Muscle layer of colon (tissue), 2 donors: ENCODE measurements around the gene SENP7.
"Not testable (repeated sequence)": the region's sequence is repeated elsewhere in the genome, so short reads cannot be mapped to it uniquely, and the experiment has no call there.

ENCODE experiments used
- H3K27ac ChIP-seq: one replicate; pipeline ENCODE4 v1.7.0; 2013; ENCODE audit warnings: low read depth, mild to moderate bottlenecking, low read length, moderate library complexity
- H3K27me3 ChIP-seq, 2 donors: one replicate each; pipeline ENCODE4 v1.7.0; 2013; ENCODE audit warnings: low read length in 2 of 2, mild to moderate bottlenecking in 2 of 2; ENCODE audit not compliant: insufficient read depth in 2 of 2, control insufficient read depth in 1 of 2
- H3K36me3 ChIP-seq: one replicate; pipeline ENCODE4 v1.7.0; 2013; ENCODE audit warnings: mild to moderate bottlenecking, low read length; ENCODE audit not compliant: insufficient read depth
- H3K4me1 ChIP-seq: one replicate; pipeline ENCODE4 v1.7.0; 2013; ENCODE audit warnings: mild to moderate bottlenecking, low read length; ENCODE audit not compliant: insufficient read depth
- H3K4me3 ChIP-seq, 2 donors: one replicate each; pipeline ENCODE4 v1.7.0; 2013; ENCODE audit warnings: low read length in 2 of 2, low read depth in 1 of 2, mild to moderate bottlenecking in 1 of 2, moderate library complexity in 1 of 2
- H3K9ac ChIP-seq: one replicate; pipeline ENCODE4 v1.7.0; 2013; ENCODE audit warnings: low read length
- H3K9me3 ChIP-seq: one replicate; pipeline ENCODE4 v1.7.0; 2013; ENCODE audit warnings: mild to moderate bottlenecking, low read length
- donor health status: abdominal sarcoma.
- donor health status: Adenocarcinoma of cecum.

SENP7 gene

DNA sequence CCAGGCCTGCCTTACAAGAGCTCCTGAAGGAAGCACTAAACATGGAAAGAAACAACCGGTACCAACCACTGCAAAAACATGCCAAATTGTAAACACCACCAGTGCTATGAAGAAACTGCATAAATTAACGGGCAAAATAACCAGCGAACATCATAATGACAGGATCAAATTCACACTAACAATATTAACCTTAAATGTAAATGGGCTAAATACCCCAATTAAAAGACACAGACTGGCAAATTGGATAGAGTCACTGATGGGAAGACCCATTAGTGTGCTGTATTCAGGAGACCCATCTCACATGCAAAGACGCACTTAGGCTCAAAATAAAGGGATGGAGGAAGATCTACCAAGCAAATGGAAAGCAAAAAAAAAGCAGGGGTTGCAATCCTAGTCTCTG, 44.3 kb downstream of the SENP7 start:
- not testable (repeated sequence) for H3K9ac ChIP-seq, H3K27ac ChIP-seq, H3K27me3 ChIP-seq, H3K36me3 ChIP-seq, H3K4me3 ChIP-seq, H3K4me1 ChIP-seq, H3K9me3 ChIP-seq

DNA sequence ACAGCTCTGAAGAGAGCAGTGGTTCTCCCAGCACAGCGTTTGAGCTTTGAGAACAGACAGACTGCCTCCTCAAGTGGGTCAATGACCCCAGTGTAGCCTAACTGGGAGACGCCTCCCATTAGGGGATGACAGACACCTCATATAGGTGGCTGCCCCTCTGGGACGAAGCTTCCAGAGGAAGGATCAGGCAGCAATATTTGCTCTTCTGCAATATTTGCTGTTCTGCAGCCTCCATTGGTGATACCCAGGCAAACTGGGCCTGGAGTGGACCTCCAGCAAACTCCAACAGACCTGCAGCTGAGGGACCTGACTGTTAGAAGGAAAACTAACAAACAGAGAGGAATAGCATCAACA, 45.7 kb downstream of the SENP7 start:
- H3K4me1 ChIP-seq, H3K9ac ChIP-seq, H3K9me3 ChIP-seq, H3K27ac ChIP-seq, H3K36me3 ChIP-seq, H3K27me3 ChIP-seq, H3K4me3 ChIP-seq: not testable (repeated sequence)

DNA sequence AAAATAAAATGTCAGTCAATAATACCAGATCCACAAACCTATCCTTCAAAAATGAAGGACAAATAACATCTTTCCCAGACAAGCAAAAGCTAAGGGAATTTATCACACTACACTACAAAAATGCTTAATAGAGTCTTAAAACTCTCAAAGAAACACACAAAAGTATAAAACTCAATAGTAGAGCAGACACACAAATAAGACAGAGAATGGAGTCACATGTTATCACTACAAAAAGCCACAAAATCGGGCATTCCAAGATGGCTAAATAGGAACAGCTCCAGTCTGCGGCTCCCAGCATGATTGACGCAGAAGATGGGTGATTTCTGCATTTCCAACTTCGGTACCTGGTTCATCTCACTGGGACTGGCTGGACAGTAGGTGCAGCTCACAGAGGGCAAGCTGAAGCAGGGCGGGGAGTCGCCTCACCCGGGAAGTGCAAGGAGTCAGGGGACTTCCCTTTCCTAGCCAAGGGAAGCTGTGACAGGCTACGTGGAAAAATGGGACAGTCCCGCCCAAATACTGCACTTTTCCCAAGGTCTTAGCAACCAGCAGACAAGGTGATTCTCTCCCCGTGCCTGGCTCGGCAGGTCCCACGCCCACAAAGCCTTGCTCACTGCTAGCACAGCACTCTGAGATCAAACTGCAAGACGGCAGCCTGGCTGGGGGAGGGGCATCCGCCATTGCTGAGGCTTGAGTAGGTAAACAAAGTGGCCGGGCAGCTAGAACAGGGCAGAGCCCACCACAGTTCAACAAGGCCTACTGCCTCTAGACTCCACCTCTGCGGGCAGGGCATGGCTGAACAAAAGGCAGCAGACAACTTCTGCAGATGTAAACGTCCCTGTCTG, 46.3 kb downstream of the SENP7 start:
- H3K27ac ChIP-seq: no peak overlapping the region
- no peaks in the 10 kb centered on the region for H3K36me3 ChIP-seq
- H3K9me3 ChIP-seq: no peaks in the 10 kb centered on the region
- no peak overlapping the region for H3K9ac ChIP-seq
- no peaks in the 10 kb centered on the region for H3K4me1 ChIP-seq
- no peak overlapping the region for H3K4me3 ChIP-seq
- no peaks in the 10 kb centered on the region for H3K27me3 ChIP-seq

DNA sequence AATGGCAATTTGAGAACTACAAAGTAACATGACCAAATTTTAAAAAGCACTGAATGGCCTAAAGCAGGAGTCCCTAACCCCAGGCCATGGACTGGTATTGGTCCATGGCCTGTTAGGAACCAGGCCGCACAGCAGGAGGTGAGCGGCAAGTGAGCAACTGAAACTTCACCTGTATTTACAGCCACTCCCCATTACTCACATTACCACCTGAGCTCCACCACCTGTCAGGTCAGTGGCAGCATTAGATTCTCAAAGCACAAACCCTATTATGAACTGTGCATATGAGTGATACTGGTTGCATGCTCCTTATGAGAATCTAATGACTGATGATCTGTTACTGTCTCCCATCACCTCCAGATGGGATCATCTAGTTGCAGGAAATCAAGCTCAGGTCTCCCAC, 48.8 kb downstream of the SENP7 start:
- H3K9me3 ChIP-seq: no peaks in the 10 kb centered on the region
- no peak overlapping the region for H3K27ac ChIP-seq
- no peaks in the 10 kb centered on the region for H3K36me3 ChIP-seq
- H3K4me3 ChIP-seq: no peak overlapping the region
- H3K4me1 ChIP-seq: no peaks in the 10 kb centered on the region
- no peak overlapping the region for H3K9ac ChIP-seq
- H3K27me3 ChIP-seq: no peaks in the 10 kb centered on the region

DNA sequence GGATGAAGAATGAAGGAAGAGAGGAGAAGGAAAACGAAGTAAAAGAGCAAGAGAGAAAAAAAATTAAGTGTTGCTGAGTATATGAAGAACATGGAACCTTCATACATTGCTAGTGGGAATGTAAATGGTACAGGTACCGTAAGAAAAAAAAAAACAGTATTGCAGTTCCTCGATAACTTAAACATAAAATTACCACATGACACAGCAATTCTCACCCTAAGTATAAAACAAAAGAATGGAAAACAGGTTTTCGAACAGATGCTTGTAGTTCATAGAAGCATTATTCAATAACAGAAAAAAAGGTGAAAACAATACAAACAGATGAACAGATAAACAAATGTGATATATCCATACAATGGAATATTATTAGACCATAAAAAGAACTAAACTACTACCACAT, 51.6 kb downstream of the SENP7 start:
- H3K27me3 ChIP-seq: no peaks in the 10 kb centered on the region
- peaks cover 7% of the 10 kb centered on the region for H3K36me3 ChIP-seq
- no peak overlapping the region for H3K4me3 ChIP-seq
- H3K9ac ChIP-seq: no peak overlapping the region
- H3K9me3 ChIP-seq: no peaks in the 10 kb centered on the region
- H3K27ac ChIP-seq: no peak overlapping the region
- no peaks in the 10 kb centered on the region for H3K4me1 ChIP-seq

DNA sequence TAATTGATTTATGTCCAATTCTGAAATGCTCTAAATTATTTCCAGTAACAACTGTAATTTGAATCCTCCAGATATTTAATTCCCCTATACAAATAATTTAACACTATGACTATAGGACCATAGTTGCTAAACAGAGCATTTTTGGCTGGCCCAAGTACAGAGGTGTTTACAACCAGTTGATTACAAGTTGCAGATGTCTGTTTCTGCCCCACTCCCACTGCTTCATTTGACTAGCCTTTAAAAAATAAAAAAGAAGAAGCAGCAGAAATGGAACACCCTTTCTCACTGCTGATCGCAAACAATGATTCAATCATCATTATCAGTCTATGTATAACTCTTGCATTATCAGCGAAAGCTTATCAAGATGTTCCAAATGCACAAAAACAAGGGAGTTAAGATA, 54.6 kb downstream of the SENP7 start:
- H3K9ac ChIP-seq: no peak overlapping the region
- no peak overlapping the region for H3K27ac ChIP-seq

DNA sequence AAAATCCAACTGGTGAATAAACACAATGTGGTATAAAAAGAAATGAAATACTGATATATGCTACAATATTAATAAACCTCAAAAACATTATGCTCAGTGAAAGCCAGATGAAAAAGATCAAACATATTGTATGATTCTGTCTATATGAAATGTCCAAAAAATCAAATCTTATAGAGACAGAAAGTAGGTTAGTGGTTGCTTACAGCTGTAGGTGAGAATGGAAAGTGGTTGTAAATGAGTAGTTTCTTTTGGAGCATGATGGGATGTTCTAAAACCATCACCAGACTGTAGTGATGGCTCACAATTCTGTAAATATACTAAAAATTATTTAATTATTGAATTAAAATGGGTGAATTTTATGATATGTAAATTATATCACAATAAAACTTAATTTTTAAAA, 58.4 kb downstream of the SENP7 start:
- no peaks in the 10 kb centered on the region for H3K27me3 ChIP-seq
- H3K4me1 ChIP-seq: no peaks in the 10 kb centered on the region
- H3K9ac ChIP-seq: no peak overlapping the region
- H3K4me3 ChIP-seq: no peak overlapping the region
- peaks cover 7% of the 10 kb centered on the region for H3K36me3 ChIP-seq
- no peaks in the 10 kb centered on the region for H3K9me3 ChIP-seq
- no peak overlapping the region for H3K27ac ChIP-seq

More for the DNA sequence above, 54.6 kb downstream of the SENP7 start:
- no peaks in the 10 kb centered on the region for H3K27me3 ChIP-seq
- no peaks in the 10 kb centered on the region for H3K9me3 ChIP-seq
- H3K4me3 ChIP-seq: no peak overlapping the region
- peaks cover 7% of the 10 kb centered on the region for H3K36me3 ChIP-seq
- no peaks in the 10 kb centered on the region for H3K4me1 ChIP-seq

DNA sequence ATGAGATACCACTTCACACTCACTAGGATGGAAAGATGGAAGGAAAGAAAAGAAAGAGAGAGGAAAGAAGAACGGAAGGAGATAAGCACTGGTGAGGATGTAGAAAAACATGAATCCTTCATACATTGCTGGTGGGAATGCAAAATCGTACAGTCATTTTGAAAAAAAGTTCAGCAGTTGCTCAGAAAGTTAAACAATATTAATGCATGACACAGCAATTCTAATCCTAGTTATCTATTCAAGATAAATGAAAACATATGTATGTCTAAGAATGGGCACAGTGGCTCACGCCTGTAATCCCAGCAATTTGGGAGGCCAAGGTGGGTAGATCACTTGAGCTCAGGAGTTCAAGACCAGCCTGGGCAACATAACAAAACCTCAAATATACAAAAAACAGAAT, 59.1 kb downstream of the SENP7 start:
- H3K27me3 ChIP-seq: no peaks in the 10 kb centered on the region
- no peak overlapping the region for H3K9ac ChIP-seq
- no peak overlapping the region for H3K27ac ChIP-seq
- no peaks in the 10 kb centered on the region for H3K9me3 ChIP-seq
- no peak overlapping the region for H3K4me3 ChIP-seq
- no peaks in the 10 kb centered on the region for H3K4me1 ChIP-seq
- peaks cover 7% of the 10 kb centered on the region for H3K36me3 ChIP-seq

DNA sequence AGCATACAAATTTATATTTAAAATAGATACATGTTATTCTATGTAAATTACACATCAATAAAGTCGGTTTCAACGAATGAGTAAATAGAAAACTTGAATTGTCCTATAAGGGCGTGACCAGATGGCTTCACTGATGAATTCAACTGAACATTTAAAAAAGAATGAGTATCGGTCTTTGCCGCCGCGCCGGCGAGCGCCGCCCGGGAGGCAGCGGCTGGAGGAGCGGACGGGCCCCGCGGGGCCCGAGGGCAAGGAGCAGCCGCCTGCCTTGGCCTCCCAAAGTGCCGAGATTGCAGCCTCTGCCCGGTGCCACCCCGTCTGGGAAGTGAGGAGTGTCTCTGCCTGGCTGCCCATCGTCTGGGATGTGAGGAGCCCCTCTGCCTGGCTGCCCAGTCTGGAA, 74.4 kb downstream of the SENP7 start:
- not testable (repeated sequence) for H3K4me1 ChIP-seq, H3K4me3 ChIP-seq, H3K27ac ChIP-seq, H3K9ac ChIP-seq, H3K9me3 ChIP-seq, H3K27me3 ChIP-seq, H3K36me3 ChIP-seq

DNA sequence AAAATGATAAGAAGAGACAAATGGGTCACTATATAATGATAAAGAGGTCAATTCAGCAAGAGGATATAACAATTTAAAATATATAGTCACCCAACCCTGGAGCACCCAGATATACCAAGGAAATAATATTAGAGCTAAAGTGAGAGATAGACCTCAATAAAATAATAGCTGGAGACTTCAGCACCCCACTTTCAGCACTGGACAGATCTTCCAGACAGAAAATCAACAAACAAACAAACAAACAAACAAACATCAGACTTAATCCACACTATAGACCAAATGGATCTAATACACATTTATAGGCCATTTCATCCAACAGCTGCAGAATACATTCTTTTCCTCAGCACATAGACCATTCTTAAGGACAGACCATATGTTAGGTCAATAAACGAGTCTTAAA, 79.4 kb downstream of the SENP7 start:
- no peaks in the 10 kb centered on the region for H3K9me3 ChIP-seq
- H3K27ac ChIP-seq: no peak overlapping the region
- H3K36me3 ChIP-seq: no peaks in the 10 kb centered on the region
- H3K27me3 ChIP-seq: no peaks in the 10 kb centered on the region
- no peak overlapping the region for H3K4me3 ChIP-seq
- H3K4me1 ChIP-seq: no peaks in the 10 kb centered on the region
- H3K9ac ChIP-seq: no peak overlapping the region

DNA sequence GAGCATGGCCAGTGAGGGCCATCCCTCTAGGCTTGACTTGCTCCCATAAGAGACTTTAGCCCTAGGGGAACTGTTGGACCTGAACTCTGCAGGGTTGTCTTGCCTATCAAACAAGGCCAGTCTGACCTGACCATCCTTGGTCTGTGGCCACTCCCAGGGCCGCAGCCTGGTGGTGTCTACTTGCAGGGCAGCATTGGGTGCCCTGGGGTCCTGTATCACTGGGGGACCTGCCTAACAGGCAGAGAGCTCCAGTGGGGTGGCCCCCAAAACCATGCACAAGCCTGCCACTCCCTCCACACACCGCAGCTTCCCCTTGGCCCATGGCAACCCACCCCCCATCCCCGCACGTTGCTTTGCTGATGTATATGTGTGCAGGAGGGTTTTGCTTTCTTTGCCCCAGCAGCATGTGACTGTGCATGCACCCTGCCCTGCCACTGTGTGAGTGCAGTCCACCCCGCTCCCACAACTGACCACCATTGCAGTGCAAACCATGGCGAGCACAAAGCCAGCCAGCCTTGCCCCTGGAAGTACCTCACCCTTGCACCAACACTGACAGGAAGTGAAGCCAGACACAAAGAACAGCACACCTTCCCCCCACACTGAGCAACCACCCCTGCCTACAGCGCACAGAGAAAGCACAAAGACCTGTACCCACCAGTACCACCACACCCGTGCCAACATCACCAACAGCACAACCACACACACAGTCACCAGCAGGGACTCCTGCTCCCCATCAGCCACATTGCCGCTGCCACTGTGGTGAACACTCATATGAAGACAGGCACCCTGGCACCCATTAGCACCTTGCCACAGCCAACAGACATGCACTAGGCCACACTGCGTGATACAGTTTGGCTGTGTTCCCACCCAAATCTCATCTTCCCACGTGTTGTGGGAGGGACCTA, 88.8 kb downstream of the SENP7 start:
- Histone ChIP-seq H3K27me3 (no peaks in the 10 kb centered on the region), H3K4me1 (no peaks in the 10 kb centered on the region), H3K27ac (no peak overlapping the region), H3K36me3 (no peaks in the 10 kb centered on the region), H3K9ac (no peak overlapping the region), H3K4me3 (no peak overlapping the region), H3K9me3 (no peaks in the 10 kb centered on the region)
